ENCODE measurements around the gene TMEM170A.

Gene TMEM170A

DNA sequence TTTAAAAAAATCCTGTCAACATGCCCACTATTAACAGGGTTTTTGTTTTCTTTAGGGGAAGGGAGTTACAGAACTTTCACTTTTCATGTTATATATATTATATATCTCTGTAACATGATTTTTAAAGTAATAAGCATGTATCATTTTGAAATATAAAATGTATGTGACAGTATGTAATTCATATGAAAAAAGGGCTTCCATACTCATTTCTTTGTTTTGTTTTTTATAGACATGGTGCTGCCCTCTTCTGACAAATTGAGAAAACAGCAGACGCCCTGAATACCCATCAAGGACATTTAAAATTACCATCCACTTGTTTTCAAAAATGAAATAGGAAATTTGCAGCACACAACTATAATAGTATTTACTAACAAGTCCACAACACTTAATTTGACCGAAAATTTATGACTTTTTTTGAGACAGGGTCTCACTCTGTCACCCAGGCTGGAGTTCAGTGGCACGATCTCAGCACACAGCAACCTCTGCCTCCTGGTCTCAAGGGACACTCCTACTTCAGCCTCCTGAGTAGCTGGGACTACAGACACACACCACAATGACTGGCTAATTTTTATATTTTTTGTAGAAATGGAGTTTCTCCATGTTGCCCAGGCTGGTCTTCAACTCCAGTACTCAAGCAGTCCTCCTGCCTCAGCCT is 61.5 kb downstream of the TMEM170A start:
- H3K9me3 ChIP-seq (ENCODE audit: severe bottlenecking) = no peaks in the 10 kb centered on the region
- TF ChIP-seq, protein P1, sequence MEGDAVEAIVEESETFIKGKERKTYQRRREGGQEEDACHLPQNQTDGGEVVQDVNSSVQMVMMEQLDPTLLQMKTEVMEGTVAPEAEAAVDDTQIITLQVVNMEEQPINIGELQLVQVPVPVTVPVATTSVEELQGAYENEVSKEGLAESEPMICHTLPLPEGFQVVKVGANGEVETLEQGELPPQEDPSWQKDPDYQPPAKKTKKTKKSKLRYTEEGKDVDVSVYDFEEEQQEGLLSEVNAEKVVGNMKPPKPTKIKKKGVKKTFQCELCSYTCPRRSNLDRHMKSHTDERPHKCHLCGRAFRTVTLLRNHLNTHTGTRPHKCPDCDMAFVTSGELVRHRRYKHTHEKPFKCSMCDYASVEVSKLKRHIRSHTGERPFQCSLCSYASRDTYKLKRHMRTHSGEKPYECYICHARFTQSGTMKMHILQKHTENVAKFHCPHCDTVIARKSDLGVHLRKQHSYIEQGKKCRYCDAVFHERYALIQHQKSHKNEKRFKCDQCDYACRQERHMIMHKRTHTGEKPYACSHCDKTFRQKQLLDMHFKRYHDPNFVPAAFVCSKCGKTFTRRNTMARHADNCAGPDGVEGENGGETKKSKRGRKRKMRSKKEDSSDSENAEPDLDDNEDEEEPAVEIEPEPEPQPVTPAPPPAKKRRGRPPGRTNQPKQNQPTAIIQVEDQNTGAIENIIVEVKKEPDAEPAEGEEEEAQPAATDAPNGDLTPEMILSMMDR (IDR thresholded peaks at IDR 0.05; ENCODE audit: low read depth, low read length) = peak; percentile 25; the same call in 1 of the 2 replicates
- no peak for DNase-seq

DNA sequence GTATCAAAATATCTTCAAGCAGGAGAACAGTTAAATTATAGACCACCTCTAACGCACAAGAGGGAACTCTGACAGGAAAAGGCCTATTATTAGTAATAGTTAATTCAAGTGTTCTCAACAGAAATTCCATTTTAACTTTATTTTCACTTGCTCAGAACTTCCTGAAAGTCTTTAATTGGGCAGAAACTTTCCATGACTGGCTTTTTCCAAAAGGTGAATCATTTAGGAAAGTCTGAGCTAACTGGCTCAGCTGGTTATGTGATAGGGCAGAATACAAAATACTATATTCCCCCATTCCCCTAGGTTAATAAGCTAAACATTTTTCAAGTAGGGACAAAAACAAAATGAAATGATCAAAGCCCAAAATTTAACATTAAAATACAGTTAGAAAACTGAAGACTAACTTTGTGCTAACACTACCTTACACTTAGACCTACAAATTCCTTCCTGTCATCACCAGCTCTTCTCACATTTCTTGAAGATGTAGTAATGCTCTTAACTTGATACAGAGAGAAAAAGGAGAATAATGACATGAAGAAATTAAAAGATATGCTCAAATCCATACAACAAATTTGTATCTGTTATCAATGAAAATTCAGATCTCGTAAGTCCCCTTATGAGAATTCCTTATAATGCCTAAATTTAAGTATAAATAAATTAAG is 62.2 kb downstream of the TMEM170A start:
- Histone ChIP-seq H3K9me3 (ENCODE audit: severe bottlenecking) (no peaks in the 10 kb centered on the region), H3K27ac (no peak overlapping the region), H3K27me3 (ENCODE audit: insufficient read depth, low read depth, severe bottlenecking) (no peaks in the 10 kb centered on the region), H3K36me3 (peaks cover 42% of the 10 kb centered on the region), H3K4me3 (ENCODE audit: low read depth, low read length) (no peak overlapping the region)
- TF ChIP-seq, protein P1 (IDR thresholded peaks at IDR 0.05; ENCODE audit: low read depth, low read length) = no peak
- no peak for DNase-seq

More for the DNA sequence above, 61.5 kb downstream of the TMEM170A start:
- H3K27me3 ChIP-seq (ENCODE audit: insufficient read depth, low read depth, severe bottlenecking) = no peaks in the 10 kb centered on the region
- H3K36me3 ChIP-seq = peaks cover 45% of the 10 kb centered on the region
- H3K27ac ChIP-seq = no peak overlapping the region
- H3K4me3 ChIP-seq (ENCODE audit: low read depth, low read length) = no peak overlapping the region

DNA sequence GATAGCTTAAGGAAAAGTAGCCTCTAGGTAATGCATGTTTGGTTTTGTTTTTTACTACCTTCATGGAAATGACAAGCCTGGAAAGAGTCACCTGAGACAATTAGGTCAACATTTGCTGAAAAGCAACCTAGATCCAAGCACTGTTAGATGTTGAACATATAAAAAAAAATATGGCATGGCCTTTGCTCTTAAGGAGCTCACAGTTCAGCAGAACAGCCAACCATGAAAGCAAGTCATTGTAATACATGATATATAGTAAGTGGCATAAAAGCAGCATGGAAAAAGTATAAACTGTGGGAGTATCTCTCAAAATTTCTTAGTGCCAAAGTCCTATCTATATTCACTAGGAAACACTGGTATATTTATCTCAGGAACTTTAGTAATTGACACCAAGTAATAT is 62.8 kb downstream of the TMEM170A start:
- H3K9me3 ChIP-seq (ENCODE audit: severe bottlenecking) = no peaks in the 10 kb centered on the region
- TF ChIP-seq, protein P1 (IDR thresholded peaks at IDR 0.05; ENCODE audit: low read depth, low read length) = no peak
- H3K36me3 ChIP-seq = peaks cover 36% of the 10 kb centered on the region
- H3K4me3 ChIP-seq (ENCODE audit: low read depth, low read length) = no peak overlapping the region
- no peaks in the 10 kb centered on the region for H3K27me3 ChIP-seq (ENCODE audit: insufficient read depth, low read depth, severe bottlenecking)
- H3K27ac ChIP-seq = no peak overlapping the region
- DNase-seq = no peak

DNA sequence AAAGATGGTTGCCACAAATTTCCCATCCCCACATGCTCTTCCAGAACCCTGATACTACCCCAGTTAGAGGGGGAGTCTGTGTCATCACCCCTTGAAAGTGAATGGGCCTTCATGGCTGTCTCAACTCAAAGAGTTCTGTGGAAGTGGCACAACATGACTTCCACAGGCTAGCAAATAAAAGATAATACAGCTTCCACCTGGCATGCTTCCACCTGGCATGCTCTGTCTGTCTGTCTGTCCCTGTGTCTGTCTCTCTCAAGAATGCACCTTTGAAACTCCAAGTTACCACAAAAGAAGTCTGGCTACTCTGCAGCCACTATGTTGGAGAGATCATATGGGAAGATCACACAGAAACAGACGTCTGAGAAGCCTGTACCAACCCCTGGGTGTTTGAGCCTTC is 66.2 kb downstream of the TMEM170A start:
- peaks cover 29% of the 10 kb centered on the region for H3K36me3 ChIP-seq
- H3K27ac ChIP-seq = no peak overlapping the region
- no peak overlapping the region for H3K4me3 ChIP-seq (ENCODE audit: low read depth, low read length)
- H3K9me3 ChIP-seq (ENCODE audit: severe bottlenecking) = no peaks in the 10 kb centered on the region
- no peak for DNase-seq
- TF ChIP-seq, protein P1 (IDR thresholded peaks at IDR 0.05; ENCODE audit: low read depth, low read length) = no peak
- H3K27me3 ChIP-seq (ENCODE audit: insufficient read depth, low read depth, severe bottlenecking) = no peaks in the 10 kb centered on the region

DNA sequence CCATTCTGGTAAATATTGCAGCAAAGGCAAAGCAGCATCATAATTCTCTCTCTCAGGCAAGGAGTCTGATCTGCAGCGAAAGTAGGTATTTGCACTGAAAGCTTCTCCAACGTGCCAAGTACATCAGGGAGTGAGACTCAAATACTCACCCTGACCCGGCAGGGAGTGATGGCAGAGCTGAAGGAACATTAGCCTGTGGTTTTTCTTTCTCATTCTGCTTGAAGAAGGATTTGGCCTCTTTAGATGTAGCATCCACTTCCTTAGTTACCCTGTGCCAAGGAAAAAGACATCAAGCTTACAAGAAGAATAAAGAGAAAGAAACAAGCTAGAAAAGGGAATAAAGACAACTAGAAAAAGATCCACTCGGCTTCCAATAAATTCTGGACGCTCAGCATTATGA is 69.5 kb downstream of the TMEM170A start:
- DNase-seq = no peak
- Histone ChIP-seq H3K27me3 (ENCODE audit: insufficient read depth, low read depth, severe bottlenecking) (no peaks in the 10 kb centered on the region), H3K27ac (no peak overlapping the region), H3K9me3 (ENCODE audit: severe bottlenecking) (no peaks in the 10 kb centered on the region), H3K4me3 (ENCODE audit: low read depth, low read length) (no peak overlapping the region), H3K36me3 (peaks cover 44% of the 10 kb centered on the region)
- TF ChIP-seq, protein P1 (IDR thresholded peaks at IDR 0.05; ENCODE audit: low read depth, low read length) = no peak
